GM19467 (cell line): ENCODE measurements around the gene ABCA7.

Experiments used
- ATAC-seq: cut with Tn5 transposase; IDR thresholded peaks from one replicate; pipeline ENCODE4 v1.9.1; 2021; ENCODE audit warnings: mild to moderate bottlenecking, moderate library complexity; ENCODE audit not compliant: unreplicated experiment

ABCA7 gene

DNA sequence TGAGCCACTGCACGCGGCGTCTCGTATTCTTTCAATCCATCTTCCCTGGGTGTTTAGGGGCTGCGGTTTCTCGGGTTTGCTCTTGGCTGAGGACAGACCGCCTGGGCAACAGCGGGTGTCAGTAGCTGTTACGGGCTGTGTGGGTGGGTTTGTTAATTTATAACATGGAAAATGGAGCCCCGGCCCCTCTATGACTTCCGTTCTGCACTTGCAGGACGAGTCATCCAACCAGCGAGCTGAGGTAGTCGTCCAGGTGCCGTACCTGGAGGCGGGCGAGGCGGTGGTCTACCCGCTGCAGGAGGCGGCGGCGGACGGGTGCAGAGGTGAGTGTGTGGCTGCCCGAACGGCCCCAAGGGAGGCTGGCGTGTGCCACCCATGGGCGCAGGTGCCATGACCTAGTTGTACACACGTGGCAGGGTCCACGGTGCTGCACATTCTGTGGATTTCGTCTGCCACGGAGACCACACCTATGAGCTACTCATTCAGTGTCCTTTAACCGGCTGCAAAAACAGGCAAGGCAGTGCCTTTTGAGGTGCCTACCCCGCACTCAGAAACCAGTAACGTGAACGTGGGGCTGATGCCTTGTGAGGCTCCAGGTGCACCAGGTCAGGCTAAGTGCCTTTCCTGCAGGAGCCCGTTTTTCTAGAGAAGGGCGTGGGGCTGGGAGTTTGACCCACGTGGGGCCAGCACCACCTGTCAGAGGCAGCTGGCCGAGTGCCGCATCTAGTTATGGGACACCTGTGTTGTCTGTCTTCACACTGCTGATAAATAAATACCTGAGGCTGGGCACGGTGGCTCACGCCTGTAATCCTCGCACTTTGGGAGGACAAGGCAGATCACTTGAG lies 44.3 kb downstream of the ABCA7 start:
- no peak for ATAC-seq

DNA sequence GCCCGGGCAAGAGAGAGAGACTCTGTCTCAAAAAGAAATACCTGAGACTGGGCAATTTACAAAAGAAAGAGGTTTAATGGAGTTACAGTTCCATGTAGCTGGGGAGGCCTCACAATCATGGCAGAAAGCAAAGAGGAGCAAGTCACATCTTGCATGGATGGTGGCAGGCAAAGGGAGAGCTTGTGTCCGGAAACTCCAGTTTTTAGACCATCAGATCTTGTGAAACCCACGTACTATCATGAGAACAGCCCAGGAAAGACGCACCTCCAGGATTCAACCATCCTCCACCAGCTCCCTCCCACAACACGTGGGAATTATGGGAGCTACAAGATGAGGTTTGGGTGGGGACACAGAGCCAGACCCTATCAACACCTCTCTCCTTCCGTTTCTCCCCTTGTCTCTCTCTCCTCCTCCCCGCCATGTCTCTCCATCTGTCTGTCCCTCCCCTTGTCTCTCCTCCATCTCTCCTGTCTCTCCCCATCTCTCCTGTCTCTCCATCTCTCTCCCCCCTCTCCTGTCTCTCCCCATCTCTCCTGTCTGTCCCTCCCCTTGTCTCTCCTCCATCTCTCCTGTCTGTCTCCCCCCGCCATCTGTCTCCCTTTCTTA lies 45.2 kb downstream of the ABCA7 start:
- no peak for ATAC-seq

GRCh38 chr19:1085676-1086442 lies 46.0 kb downstream of the ABCA7 start:
- no peak for ATAC-seq

GRCh38 chr19:1086613-1087012 lies 46.7 kb downstream of the ABCA7 start:
- ATAC-seq, result no peak

DNA sequence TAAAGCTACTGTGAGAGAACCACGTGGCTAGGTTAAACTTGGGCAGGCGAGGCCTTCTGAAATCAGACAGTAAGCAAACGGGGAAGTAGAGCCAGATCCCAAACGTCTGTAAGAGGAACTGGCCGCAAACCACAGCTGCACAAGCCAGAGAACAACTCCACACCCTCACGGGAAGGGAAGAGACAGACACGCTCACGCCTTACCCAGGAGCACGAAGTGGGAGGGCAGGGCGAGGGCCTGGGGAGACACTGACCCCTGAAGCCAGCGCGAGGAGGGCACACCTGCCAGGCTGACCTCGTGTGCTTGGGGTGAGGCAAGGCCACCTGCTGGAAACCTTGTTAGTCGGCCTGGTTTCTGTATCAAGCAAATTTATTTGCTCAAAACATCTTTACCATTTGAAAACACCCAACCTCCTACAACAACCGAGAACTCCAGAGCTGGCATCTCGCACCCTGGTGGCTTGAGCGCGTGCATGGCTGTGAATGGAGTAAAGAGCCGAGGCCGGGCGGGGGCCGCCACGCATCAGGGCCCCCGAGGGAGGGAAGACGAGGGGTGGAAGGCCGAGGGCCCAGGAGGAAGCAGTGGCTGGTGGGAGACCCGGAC lies 48.0 kb downstream of the ABCA7 start:
- no peak for ATAC-seq

DNA sequence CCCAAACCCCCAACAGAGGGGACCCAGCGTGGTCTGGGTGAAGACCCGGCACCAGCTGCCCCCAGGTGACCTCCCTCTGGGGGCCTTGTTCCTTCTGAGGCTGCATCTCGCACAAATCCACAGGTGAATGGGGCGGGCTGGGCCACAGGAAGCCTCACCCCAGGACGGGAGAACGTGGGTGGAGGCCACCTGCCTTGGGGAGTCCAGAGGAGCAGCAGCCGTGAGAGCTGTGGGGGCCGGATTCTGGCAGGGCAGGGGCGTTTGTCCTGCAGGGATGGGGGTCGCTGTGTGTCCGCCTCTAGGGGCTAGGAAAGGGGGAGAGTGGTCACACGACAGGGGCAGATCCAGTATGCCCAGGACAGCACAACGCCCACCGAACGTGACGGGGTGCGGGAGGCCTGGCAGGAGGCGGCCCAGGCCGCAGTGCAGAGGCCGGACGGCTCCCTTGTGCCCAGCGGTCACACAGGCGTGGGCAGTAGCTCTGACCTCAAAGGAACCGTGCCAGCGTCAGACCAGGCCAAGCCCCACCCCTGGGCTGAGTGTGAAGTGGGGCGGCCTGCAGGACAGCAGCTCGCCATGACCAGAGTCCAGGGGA lies 48.6 kb downstream of the ABCA7 start:
- ATAC-seq, result no peak

DNA sequence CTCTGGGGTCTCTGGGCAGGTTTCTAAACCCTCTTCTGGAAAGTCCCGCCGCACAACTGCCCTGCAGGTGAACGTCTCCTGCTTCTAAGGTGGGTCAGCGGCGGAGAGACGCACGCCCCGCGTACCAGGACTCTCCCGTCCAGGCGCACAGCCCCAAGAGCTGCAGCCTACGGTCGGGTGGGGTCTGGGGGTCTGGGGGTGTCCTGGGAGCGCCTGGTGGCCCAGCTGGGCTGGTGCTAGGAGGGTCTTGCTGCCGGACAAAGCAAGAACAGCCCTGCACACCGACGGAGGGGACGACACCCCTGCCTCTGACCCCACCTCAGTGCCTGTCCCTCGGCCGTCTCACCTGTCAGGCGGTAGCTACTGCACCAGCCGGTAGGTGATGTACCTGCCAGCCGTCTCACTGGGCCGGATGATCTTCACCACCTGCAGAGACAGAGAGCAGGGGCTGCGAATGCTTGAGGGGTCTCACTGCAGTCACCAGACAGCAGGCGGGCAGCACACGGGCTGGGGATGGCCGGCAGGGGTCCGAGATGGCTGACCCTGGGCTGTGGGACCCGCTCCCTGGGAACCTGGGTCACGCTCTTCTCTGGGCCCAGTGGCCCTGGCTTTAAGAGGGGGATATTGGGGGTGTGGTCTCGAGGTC lies 49.3 kb downstream of the ABCA7 start:
- ATAC-seq, result no peak

- ATAC-seq, result no peak
Measured at GRCh38 chr19:1089891-1090290, 50.0 kb downstream of the ABCA7 start.

DNA sequence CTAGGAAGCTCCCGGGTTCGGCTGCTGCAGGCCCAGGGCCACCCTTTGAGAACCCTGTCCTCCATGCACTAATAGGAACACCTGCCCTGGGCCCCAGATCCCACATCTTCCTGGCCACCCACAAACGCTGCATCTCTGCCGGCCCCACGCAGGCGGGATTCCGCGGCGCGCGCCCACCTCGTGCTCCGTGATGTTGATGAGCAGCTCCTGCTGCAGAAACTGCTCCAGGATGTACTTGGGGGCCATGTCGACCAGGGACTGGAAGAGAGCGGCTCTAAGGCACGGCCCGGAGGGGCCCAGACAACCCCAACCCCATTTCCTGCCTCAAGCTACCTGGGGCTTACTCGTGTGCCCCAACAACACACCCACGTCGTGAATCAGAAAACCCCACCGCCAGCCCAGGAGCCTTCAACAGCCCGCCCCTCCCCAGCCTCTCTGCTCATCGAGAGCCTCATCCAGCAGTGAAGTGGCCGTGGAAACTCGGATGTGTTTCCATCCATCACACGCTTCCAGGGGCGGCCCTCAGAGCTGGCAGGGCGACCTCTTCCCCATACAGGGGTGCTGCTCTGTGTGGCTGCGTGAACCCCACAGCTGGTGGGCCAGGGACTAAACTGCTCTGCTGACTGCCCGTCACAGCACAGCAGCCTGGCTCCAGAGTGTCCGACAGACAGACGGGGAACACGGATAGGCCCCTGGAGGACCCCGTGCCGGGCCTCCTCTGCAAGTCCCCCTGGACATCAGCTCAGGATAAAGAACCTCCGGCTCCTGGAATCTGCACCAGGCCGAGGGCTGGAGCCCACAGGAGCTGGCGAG lies 51.0 kb downstream of the ABCA7 start:
- ATAC-seq, result no peak

GRCh38 chr19:1091544-1092175 lies 51.8 kb downstream of the ABCA7 start:
- no peak for ATAC-seq

DNA sequence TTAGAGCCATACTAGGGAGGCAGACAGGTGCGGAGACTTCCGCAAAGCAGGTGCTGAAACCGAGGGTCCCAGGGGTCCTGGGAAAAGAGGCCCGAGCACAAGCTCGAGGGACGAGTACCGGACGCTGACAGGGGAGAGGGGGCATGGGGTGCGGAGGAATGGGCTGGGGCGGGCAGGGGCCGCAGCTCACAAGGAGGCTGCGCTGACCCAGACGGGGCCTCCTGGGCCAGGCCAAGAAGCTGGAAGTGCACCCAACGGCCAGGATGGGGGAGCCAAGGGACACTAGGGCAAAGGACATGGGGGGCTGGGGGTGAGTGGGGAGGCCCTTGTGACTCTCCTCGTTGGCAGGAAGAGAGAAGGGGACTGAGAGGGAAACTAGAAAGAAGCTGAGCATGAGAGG lies 53.4 kb downstream of the ABCA7 start:
- ATAC-seq, result no peak

- ATAC-seq, result no peak
Measured at GRCh38 chr19:1093811-1094553, 54.1 kb downstream of the ABCA7 start.

DNA sequence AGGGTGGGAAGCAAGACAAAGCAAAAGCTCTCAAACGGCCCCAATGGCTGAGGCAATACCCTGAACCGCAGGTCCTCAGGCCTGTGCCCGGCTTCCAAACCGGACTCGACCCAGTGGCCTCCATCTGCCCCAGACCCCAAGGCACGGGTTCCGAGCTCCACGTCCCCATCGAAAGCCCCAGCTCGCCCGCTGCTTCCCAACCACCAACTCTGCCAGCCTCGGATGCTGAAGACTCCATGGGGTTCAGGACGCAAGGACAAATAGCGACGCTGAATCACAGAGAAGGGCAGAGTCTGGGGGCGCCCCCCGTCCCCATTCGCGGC lies 54.7 kb downstream of the ABCA7 start:
- ATAC-seq, result peak; percentile 12

DNA sequence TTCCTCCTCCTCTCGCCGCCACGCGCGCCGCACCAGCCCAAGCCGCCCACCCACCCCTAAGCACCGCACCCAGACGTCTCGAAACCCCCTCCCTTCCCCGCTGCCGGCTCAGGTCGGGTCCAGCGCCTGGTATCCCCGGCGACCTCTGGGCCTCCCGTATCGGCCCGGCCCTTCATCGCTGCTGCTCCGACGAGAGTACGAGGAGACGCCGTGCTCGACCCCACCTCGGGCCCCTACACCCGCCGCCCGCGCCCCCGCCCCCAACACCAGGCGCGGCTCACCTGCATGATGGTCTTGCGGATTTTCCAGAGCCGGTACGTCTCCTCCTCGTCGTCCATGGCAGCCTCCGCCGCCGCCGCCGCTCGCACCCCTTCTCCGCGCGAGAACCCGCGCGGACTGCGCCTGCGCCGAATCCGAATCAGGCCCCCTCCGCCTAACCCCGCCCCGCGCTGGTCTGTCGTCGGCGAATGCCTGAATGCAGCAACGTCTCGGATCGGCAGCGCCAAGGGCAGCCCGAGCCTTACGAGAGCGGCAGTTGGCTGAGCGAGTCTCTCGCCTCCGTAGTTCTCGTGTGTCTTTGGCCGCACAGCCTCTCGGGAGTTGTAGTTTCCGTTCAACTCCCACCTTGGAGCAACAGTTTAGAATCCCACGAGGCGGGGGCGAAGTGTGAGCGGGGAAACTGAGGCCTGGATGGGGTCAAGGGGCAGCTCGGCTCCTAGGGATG lies 55.2 kb downstream of the ABCA7 start, which contains the start of gene POLR2E:
POLR2E (minus strand) TSS at position 398 of the 724 bp plus-strand sequence; CDS start at position 338, 60 bp downstream.
- peak; percentile 82 for ATAC-seq

- ATAC-seq, result no peak
Measured at GRCh38 chr19:1097810-1098176, 57.9 kb downstream of the ABCA7 start.

- no peak for ATAC-seq
Measured at GRCh38 chr19:1098177-1099051, 58.5 kb downstream of the ABCA7 start.

DNA sequence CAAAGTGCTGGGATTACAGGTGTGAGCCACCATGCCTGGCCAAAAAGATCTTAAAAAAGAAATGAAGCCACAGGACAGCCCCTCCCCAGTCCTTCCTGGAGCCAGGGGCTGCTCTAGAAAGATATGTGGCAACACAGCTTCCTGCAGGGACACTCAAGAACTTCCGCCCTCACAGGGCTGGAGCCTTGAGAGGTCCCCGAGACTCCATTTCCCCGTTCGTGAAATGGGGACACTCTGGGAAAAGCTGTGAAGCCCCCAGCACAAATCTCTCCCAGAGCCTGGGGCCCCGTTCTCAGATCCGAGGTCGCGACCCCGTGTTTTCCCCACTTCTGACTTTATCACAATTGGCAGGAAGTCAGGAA lies 61.4 kb downstream of the ABCA7 start:
- no peak for ATAC-seq
